ENCODE measurements around the gene STK33.

Gene STK33

DNA sequence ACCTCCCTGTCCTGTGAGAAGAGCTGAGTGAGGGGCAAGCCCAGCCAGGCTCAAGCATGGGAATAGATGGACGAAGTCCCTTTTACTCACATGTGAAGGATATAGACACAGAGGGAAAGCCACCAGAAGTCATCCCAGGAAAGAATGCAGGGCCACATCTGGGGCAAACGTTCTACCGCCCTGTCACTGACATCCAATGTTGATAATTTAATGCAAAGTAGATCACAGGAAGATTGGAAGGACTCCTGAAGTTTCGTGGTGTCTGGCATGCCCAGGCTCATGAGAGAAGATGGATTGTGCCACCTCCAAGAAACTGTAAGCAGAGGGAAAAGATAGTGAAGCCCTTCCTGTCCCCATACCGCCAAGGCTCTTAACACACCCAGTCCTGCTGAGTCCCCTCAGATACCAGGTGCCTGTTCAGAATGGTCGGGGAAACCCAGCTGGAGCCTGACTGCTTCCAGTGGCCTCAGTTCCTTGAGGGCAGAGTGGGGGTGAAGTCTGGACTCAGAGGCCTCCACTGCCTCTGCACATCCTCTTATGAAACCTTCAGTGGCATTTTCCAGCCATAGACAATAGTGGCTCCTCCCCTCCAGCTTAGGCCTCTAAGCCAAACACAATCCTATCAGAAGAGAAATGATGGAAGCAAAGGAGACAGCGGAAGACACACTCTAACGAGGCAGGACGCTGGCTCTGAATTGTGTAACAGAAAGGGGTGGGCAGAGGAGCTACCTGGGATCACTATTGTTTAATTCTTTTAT lies 7.5 kb upstream of the STK33 start:
- no peak for DNase-seq

DNA sequence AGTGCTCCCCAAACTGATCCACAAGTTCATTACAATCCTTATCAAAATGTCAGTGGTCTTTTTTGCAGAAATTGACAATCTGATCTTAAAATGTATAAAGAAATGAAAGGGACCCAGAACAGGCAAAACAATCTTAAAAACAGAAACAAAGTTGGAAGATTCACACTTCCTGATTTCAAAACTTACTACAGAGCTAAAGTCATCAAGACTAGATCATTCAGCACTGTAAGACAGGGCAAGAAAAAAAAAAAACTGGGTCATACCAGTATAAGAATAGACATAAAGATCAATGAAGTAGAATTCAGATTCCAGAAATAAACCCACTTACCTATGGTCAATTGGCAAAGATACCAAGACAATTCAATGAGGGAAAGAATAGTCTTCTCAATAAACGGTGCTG lies 4.5 kb upstream of the STK33 start:
- DNase-seq: no peak

DNA sequence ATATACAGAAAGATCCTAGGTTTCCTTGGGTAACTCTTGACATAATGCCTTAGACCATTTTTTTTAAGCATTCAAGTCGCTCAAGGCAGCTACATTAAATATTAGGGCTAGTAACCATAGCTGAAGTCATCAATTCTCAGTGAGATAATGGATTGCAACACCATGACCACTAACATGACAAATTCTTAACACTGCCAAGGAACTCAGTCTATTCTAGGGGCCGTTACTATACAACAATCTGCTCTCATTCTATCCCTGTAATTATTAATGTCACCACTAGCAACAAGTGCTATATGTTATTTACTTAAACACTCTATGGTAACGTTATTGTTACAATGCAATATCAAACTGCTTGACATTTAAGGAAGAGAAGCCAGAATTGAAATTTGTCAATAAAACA lies 3.2 kb upstream of the STK33 start:
- no peak for DNase-seq

DNA sequence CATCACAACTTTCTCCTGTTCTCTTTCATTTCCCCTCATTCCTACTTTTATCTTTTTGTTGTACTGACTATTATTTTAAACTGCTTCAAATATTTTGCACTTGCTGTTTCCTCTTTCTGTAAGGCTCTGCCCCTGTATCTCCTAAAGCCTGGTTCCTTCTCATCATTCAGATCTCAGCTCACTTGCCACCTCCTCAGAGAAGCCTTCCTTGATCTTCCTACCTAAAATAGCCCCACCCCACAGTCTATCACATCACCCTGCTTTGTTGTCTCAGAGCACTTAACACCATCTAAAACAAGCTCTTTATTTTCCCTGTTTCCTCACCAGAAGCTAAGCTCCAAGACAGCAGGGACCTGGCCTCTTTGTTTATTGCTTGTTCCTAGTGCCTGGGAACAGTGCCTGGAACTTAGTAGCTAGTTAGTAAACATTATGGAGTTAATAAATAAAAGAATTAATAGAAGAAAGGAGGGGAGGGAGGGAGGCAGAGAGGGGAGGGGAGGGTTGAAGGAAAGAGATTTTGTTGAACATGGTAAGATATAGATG lies 2.5 kb upstream of the STK33 start:
- DNase-seq: no peak

DNA sequence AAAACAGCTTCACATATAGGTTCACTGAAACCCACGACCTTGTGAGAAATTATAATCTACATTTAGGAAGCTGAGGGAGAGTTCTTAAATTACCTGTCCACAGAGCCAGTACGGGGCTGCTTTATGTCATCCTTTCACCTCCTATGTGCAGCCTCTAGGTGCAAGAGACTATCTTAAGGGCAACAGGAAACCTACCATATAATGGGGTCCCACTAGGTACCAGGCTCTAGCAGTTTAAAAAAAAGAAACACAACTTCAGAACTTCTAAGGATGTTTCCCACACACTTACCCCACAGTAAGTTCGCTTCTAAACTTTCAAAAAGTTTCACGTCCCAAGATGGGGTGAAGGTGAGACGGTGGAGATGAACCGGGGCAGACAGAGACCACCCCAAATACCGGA lies 573 bp downstream of the STK33 start:
- DNase-seq: no peak

DNA sequence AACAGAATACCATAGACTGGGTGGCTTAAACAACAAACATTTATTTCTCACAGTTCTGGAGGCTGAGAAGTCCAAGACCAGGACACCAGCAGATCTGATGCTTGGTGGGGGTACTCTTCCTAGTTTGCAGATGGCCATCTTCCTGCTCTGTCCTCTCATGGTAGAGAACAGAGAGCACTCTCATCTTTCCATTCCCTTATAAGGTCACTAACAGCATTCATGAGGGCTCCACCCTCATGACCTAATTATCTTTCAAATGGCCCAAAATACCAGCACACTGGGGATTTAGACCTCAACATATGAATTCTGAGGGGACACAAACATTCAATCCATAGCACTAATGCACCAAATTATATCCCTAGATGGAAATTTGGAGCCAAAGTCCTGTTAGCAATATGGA lies 6.1 kb downstream of the STK33 start:
- DNase-seq: no peak

DNA sequence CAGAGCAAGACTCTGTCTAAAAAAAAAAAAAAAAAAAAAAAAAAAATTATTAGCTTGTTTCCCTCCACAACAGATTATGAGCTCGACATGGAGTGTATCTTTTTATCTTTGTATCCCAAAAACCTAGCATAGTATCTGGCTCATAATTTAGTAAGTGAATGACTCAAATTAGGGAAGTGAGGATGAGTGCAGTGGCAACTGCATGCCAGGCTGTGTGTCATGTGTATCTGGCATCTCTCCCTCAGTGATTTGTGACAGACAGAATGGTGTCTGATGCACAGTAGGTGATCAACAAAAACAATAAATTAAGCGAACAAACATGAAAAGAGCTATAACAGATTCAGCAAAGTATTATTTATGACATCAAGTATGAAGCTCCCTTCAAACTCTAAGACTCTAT lies 7.2 kb downstream of the STK33 start:
- DNase-seq: no peak

DNA sequence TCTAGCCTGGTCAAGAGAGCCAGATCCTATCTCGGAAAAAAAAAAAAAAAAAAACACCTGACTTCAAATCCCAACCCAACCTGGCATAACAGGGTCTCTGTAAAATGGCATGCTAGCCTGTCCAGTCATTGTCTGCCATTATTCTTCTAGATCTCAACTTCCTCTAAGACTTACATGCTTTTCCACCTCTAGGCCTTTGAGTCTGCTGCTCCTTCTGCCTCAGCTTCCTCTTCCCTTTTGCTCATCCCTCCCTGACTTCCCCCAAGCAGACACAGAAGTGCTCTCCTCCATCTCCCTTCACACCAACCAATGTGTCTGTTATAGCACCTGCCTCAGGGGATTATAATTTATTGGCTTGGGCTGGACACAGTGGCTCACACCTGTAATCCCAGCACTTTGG lies 7.8 kb downstream of the STK33 start:
- DNase-seq: no peak

DNA sequence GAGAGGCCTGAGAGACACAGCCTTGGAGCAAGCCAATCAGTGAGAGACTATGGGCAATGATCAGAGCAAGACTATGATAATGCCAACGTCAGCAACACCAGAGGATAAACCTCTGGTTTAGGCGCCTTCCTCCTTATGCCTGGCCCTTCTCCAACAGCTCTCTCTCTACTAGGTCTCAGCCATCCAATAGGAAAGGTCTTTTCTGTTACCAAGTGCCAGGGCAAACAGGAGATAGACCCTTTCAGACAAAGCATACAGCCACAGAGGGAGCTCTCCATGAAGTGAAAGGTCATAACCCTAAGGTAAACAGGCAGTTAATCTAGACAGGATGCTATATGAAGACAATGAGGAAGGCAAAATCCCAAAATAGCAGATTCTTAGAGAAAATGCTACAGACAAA lies 9.5 kb downstream of the STK33 start:
- DNase-seq: no peak

DNA sequence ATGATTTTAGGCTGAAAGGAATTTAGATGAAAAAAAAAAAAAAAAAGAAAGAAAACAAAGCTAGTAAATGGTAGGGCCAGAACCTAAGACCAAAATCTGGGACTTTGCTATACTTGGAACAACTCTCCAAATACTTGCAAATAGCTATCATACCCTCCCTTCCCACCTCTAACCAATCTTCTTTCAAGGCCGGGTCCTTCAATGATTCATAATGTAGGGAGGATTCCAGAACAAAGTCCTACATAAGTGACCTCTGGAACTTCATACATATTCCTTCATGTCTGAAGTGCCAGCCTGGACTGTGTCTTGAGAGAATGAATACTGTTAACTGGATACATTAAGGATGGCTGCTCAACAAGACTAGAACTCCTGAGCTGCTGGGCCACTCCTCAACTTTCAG lies 9.9 kb downstream of the STK33 start:
- no peak for DNase-seq

DNA sequence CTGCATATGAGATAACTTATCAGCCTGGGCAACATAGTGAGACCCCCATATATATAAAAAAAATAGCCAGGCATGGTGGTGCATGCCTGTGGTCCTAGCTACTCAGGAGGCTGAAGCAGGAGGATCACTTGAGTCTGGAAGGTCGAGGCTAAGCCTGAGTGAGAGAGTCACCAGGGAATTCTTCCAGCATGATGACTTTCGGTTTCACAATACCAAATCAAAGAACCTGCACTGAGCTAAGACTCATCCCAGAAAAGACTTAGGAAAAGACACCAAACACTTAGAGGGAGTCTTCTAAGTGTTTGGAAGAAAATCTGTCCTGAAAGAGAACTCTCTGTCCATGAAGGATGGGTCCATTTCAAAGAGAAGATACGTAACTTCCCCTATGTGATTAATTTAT lies 12.7 kb downstream of the STK33 start:
- DNase-seq: no peak

DNA sequence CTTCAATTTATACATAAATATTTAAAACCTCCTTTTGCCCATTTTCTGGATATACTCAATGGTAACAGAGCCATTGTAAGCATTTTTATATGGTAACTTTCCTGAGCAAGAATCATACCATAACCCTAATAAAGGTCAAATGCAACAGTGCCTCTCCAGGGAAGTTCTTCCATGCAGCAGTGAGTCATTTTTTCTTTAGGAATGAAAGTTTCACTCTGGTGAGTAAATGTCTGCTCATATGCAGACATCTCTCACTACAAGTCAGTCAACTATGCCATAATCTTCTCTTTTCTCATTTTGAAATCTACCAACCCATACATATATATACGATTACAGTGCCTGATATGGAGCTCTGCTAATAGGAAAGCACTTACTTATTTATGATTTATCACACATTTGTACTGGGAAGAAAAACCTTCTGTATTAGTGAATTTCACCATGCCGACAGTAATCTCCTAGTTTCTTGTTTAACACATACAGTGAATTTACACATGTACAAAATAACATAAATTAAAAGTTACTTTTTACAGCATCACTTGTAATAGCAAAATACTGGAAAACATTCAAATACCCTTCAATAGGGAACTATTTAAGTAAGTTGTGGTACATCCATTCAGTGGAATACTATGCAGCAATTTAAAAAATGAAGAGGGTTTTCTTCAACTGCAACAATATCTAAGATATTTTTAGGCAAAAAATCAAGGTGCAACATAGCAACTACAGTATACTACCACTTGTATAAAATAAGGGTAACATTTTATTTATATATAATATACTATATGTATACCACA lies 16.0 kb downstream of the STK33 start:
- no peak for DNase-seq

DNA sequence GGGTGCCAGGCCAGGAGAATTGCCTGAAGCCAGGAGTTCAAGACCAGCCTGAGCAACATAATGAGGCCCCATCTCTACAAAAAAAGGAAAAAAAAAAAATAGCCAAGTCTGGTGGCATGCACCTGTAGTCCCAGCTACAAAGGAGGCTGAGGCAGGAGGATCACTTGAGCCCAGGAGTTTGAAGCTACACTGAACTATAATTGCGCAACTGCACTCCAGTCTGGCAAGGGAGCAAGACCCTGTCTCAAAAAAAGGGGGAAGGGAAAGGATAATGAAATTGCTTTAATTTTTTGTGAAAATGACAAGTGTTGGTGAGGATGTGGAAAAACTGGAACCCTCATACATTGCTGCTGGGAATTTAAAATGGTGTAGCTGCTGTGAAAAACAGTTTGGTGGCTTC lies 19.2 kb downstream of the STK33 start:
- no peak for DNase-seq

DNA sequence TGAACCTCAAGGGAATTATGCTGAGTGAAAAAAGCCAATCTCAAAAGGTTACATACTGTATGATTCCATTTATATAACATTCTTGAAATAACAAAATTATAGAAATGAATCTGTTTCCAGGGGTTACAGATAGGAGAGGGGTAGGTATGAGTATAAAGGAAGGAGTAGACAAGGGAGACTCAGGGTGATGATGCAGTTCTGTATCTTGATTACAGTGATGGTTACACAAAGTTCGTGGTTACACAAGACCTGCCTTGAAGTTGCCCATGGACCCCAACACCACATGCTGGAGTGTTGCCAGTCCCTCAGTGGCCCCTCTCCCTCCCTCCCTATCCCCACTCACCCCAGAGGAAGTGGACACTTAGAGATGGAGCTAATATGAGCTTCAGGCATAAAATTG lies 20.3 kb downstream of the STK33 start:
- no peak for DNase-seq

DNA sequence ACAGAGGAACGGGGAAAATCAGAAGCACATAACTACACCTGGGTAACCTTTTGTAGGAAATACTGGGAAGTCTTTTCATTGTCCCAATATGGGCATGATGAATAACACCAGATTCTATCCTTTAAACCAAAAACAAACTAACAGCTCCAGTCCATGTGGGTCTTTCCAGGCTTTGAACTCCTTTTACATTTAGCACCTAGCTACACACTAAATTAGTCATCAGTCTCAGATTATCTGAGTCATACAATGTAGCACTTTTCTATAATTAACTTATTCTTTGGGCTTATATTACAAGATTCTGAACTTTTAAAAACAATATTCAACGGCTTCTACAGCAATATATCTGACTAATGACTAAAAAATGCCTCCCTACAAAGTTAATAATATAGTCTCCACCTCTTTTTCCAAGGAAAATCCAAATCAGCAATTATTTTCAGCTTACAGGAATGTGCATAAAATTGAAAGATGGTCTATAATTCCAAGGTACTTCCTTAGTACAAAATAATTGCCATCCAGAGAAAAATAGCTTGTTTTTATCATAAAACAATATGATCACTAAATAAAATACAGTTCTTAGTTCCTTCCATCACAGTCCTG lies 26.3 kb downstream of the STK33 start:
- DNase-seq: peak; percentile 7

DNA sequence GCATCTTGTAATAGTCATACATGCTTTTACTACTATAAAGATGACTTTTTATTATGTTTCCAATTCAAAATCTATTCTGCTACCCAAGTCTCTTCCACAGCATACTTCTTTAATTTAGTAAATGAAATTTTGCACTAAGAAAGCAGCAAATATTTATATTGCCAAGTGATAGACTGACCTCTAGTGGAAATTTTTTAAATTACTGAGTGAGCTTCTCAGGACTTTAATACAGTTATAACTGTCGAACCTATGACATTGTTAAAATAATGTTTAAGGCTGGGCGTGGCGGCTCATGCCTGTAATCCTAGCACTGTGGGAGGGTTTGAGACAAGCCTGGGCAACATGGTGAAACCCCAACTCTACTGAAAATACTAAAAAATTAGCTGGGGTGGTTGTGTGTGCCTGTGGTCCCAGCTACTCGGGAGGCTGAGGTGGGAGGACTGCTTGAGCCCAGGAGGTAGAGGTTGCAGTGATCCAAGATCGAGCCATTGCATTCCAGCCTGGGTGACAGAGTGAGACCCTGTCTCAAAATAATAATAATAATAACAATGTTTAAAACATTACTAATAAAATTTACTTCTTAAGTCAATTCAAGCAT lies 27.3 kb downstream of the STK33 start:
- peak; percentile 46 for DNase-seq

DNA sequence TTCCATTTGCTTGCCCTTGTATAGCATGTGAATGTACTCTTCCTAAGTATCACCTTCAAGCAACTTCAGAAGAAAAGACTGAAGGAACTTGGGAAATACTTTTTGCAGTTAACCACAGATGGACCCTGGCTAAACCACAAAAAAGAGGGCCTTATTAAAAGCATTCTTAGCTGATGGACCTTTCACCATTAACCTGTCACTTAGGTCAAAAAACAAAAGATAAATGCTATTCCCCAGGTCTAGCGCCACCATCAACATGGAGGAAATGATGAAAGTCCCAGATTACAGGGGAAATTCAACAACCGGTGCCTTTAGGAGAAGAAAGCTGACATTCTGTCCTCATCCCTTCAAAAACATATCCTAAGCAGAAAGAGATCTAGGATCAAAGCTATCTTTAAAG lies 29.5 kb downstream of the STK33 start:
- DNase-seq: no peak

DNA sequence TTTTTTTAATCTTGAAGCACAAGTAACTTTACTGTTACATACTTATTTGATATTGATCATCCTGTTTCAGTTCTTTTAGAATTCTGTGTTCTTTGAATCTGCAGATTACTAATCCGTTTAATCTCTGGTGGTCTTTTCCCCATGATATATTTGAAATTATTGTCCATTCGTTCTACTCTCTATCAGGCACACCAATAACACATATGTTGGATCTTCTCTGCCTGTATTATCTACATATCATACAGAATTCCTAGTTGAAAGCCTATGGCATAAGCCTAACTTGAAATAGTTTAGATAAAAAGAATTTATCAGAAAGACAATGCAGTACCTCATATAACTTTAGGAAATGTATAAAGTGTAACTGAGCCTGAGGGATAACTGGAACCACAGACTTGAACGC lies 32.6 kb downstream of the STK33 start:
- no peak for DNase-seq

DNA sequence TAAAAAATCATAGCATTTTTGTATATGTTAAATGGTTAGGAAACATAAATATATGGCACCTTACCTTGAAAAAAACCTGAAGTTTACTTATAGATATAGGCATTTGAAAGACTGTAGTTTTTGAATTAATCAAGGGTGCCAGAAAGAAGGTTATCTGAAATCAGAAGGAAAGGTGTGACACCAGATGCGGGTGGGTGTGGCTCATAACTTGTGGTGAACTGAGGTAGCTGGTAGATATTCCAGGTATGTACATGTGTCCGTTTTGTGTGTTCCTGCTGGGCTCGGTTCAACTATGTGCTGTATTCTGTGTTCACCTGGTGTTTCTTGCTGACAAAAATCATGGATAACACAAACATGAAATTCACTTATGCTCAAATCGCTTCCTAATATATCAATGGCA lies 35.6 kb downstream of the STK33 start:
- DNase-seq: no peak

DNA sequence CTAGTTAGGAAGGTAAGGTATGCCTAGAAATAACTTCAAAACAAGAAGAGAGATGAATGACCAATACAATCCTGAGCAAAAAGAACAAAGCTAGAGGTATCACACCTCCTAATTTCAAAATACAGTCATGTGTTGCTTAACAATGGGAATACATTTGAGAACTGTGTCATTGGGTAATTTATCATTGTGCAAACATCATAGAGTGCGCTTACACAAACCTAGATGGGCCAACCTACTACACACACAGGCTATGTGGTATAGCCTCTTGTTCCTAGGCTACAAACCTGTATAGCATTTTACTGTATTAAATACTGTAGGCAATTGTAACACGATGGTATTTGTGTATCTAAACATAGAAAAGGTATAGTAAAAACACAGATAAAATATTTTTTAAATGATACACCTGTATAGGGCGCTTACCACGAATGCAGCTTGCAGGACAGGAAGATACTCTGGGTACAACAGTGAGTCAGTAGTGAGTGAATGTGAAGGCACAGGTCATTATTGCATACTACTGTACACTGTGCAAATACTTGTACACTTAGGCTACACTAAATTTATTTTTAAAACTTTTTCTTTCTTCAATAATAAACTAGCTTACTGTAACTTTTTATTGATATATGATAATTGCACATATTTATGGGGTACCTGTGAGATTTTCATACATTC lies 48.2 kb downstream of the STK33 start:
- no peak for DNase-seq

DNA sequence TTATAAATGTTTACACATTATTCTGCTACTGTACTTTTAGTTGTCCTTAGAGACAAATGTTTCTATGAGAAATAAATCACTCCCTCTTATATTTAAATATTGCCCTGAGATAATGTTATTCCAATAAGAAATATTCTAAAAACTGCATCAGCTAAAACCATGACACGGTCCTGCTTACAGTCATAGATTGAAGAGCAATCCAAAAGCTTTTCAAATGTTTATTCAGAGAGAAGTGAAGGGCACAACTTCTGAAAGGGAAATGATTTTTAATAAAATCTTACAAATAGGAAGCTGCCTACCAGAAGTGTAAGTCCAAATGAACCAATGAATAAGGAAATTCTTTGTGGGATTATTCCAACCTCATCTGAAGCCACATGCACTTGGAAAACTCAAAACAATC lies 49.2 kb downstream of the STK33 start:
- DNase-seq: no peak

DNA sequence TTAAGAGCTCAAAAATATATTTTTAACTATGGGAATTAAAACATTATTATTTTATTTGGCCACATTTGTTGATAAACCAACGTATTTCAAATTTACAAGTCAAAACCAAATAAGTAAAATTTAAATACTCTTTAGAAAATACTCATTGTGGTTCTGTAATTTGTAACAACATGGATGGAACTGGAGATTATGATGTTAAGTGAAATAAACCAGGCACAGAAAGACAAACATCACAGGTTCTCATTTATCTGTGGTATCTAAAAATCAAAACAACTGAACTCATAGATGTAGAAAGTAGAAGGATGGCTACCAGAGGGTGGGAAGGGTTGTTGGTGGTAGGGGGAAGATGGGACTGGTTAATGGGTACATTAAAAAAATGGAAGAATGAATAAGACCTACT lies 50.8 kb downstream of the STK33 start:
- no peak for DNase-seq

DNA sequence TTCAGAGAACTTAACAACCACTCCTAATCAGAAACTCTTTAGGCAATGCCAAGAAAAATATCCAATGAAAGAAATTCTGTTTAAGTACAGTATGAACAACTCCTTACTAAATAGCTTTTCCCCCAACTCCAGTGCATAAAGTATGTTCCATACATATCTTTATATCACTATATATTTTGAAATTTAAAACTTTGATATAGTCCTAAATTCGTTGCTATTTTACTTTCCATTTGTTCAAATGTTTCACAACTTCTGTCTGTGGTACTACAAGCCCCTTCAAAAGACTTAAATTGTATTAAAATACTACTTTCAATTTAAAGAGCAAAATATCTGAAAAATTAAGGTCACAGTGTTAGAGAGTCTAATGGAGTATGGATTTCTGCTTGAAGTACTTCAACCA lies 52.6 kb downstream of the STK33 start:
- DNase-seq: no peak
